ENCODE results near the gene DLX4. TPM values are rescaled to one million over a fixed set of nuclear protein-coding genes. Genes with fewer than 3 reads are reported as not detected.

The DLX4 gene
- total RNA-seq, 1 donor from 2014 or later: not detected

DNA sequence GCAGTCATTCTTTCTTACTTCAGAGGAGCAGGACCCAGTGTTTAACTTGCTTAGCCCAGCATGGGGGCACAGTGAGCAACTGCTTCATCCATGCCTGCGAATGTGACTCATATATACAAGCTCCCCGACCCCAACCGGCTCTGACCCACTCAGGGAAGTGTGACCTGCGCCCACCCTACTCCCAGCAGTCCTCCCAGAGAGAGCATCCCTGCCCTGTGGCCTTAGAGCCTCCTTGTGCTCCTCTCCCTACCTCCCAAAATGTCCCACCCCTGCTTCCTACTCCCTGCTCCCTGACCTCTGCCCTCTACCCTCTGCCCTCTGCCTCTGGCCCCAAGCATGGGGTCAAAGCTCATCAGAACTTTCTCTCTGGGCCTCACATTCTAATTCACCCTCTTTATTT, 46.9 kb upstream of the DLX4 start:
- H3K4me1 Mint-ChIP-seq (ENCODE audit: low read depth, unreplicated experiment): no peaks in the 10 kb centered on the region
- H3K27me3 ChIP-seq (ENCODE audit: insufficient read depth, low read length): peaks cover 10% of the 10 kb centered on the region
- no peaks in the 10 kb centered on the region for H4K20me1 ChIP-seq (ENCODE audit: insufficient read depth, low read length)
- H3K4me1 ChIP-seq (ENCODE audit: insufficient read depth, low read length): peaks cover 3% of the 10 kb centered on the region
- H3K79me2 ChIP-seq (ENCODE audit: insufficient read depth, low read length): no peaks in the 10 kb centered on the region
- no peak overlapping the region for H3K4me3 ChIP-seq (ENCODE audit: insufficient read depth, low read depth, low read length)
- H3K4me2 ChIP-seq (ENCODE audit: low read length): no peak overlapping the region
- H2AFZ ChIP-seq (ENCODE audit: low read depth, low read length): no peak overlapping the region
- no peak overlapping the region for H3K27ac ChIP-seq (ENCODE audit: low read depth, low read length)
- H3K36me3 Mint-ChIP-seq (ENCODE audit: low read depth, unreplicated experiment): no peaks in the 10 kb centered on the region
- no peak for DNase-seq (ENCODE audit: low read depth)
- H3K9me3 Mint-ChIP-seq (ENCODE audit: unreplicated experiment): no peaks in the 10 kb centered on the region
- no peak overlapping the region for H3K9ac ChIP-seq (ENCODE audit: low read length)
- no peaks in the 10 kb centered on the region for H3K36me3 ChIP-seq (ENCODE audit: insufficient read depth, low read length)
- H3K27me3 Mint-ChIP-seq (ENCODE audit: low read depth, unreplicated experiment): peaks cover 80% of the 10 kb centered on the region
- no peak overlapping the region for H3K4me3 Mint-ChIP-seq (ENCODE audit: unreplicated experiment)
- H3K9me3 ChIP-seq (ENCODE audit: insufficient read depth, low read depth, low read length): no peaks in the 10 kb centered on the region
- TF ChIP-seq, protein P1, sequence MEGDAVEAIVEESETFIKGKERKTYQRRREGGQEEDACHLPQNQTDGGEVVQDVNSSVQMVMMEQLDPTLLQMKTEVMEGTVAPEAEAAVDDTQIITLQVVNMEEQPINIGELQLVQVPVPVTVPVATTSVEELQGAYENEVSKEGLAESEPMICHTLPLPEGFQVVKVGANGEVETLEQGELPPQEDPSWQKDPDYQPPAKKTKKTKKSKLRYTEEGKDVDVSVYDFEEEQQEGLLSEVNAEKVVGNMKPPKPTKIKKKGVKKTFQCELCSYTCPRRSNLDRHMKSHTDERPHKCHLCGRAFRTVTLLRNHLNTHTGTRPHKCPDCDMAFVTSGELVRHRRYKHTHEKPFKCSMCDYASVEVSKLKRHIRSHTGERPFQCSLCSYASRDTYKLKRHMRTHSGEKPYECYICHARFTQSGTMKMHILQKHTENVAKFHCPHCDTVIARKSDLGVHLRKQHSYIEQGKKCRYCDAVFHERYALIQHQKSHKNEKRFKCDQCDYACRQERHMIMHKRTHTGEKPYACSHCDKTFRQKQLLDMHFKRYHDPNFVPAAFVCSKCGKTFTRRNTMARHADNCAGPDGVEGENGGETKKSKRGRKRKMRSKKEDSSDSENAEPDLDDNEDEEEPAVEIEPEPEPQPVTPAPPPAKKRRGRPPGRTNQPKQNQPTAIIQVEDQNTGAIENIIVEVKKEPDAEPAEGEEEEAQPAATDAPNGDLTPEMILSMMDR (IDR thresholded peaks at IDR 0.05; ENCODE audit: insufficient read depth, low read depth, low read length): no peak
- TF ChIP-seq EZH2 (IDR thresholded peaks at IDR 0.05; ENCODE audit: insufficient read depth, low read length): no peak
- H3K27ac Mint-ChIP-seq (ENCODE audit: unreplicated experiment): peak overlapping the region; percentile 5
- FAIRE-seq: no peak

DNA sequence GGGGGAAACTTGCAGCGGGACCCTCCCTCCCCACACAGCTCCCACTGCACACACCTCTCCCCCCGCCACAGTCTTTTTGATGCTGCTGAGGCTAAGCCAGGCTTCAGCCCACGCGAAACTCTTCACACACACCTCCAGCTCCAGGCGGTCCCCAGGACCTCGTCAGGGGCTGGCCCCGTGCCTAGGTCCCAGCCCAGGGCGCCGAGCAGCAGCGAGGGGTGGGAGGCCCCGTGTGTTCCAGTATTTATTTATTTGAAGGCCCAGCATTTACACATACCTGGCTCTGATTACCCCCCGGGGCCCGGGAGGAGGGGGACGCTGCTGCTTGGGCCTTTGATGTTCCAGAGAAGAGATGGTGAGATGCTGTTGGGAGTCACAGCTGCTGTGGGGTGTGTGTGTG, 44.9 kb upstream of the DLX4 start:
- H3K9me3 Mint-ChIP-seq (ENCODE audit: unreplicated experiment): no peaks in the 10 kb centered on the region
- H3K4me1 Mint-ChIP-seq (ENCODE audit: low read depth, unreplicated experiment): peaks cover 8% of the 10 kb centered on the region
- H3K27me3 ChIP-seq (ENCODE audit: insufficient read depth, low read length): peaks cover 7% of the 10 kb centered on the region
- no peak overlapping the region for H3K27ac Mint-ChIP-seq (ENCODE audit: unreplicated experiment)
- no peaks in the 10 kb centered on the region for H3K36me3 ChIP-seq (ENCODE audit: insufficient read depth, low read length)
- H3K27me3 Mint-ChIP-seq (ENCODE audit: low read depth, unreplicated experiment): peaks cover 68% of the 10 kb centered on the region
- TF ChIP-seq, protein P1 (IDR thresholded peaks at IDR 0.05; ENCODE audit: insufficient read depth, low read depth, low read length): no peak
- TF ChIP-seq EZH2 (IDR thresholded peaks at IDR 0.05; ENCODE audit: insufficient read depth, low read length): no peak
- no peak for FAIRE-seq
- H3K79me2 ChIP-seq (ENCODE audit: insufficient read depth, low read length): no peaks in the 10 kb centered on the region
- H3K4me3 ChIP-seq (ENCODE audit: insufficient read depth, low read depth, low read length): no peak overlapping the region
- peaks cover 17% of the 10 kb centered on the region for H3K4me1 ChIP-seq (ENCODE audit: insufficient read depth, low read length)
- no peak overlapping the region for H3K4me3 Mint-ChIP-seq (ENCODE audit: unreplicated experiment)
- H4K20me1 ChIP-seq (ENCODE audit: insufficient read depth, low read length): no peaks in the 10 kb centered on the region
- no peaks in the 10 kb centered on the region for H3K9me3 ChIP-seq (ENCODE audit: insufficient read depth, low read depth, low read length)
- H3K36me3 Mint-ChIP-seq (ENCODE audit: low read depth, unreplicated experiment): no peaks in the 10 kb centered on the region
- no peak overlapping the region for H3K9ac ChIP-seq (ENCODE audit: low read length)
- no peak for DNase-seq (ENCODE audit: low read depth)
- no peak overlapping the region for H3K27ac ChIP-seq (ENCODE audit: low read depth, low read length)
- H3K4me2 ChIP-seq (ENCODE audit: low read length): no peak overlapping the region
- no peak overlapping the region for H2AFZ ChIP-seq (ENCODE audit: low read depth, low read length)

DNA sequence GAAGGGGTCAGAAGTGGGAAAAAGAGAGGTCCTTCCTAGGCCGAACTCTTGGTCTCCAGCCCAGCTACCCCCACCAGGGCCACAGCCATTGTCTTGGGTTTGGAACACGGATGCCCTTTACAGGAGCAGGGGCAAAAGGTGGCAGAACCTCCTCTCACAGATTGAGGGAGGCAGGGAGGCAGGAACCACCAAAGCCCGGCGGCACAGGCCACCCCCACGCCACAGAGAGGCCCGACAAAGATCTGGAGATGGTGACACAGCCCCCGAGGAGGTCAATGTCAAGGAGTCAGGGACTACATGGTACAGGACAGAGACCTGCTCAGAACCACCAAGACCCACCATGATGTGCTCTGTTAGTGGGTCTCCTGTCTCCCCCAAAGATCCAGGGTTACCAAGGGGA, 44.4 kb upstream of the DLX4 start:
- H3K9me3 ChIP-seq (ENCODE audit: insufficient read depth, low read depth, low read length): no peaks in the 10 kb centered on the region
- FAIRE-seq: no peak
- no peaks in the 10 kb centered on the region for H3K9me3 Mint-ChIP-seq (ENCODE audit: unreplicated experiment)
- no peak overlapping the region for H3K27ac Mint-ChIP-seq (ENCODE audit: unreplicated experiment)
- H3K27me3 Mint-ChIP-seq (ENCODE audit: low read depth, unreplicated experiment): peaks cover 64% of the 10 kb centered on the region
- peaks cover 22% of the 10 kb centered on the region for H3K4me1 ChIP-seq (ENCODE audit: insufficient read depth, low read length)
- no peaks in the 10 kb centered on the region for H3K36me3 ChIP-seq (ENCODE audit: insufficient read depth, low read length)
- H4K20me1 ChIP-seq (ENCODE audit: insufficient read depth, low read length): no peaks in the 10 kb centered on the region
- no peaks in the 10 kb centered on the region for H3K36me3 Mint-ChIP-seq (ENCODE audit: low read depth, unreplicated experiment)
- H3K4me2 ChIP-seq (ENCODE audit: low read length): no peak overlapping the region
- no peak for DNase-seq (ENCODE audit: low read depth)
- no peak overlapping the region for H3K9ac ChIP-seq (ENCODE audit: low read length)
- no peak for TF ChIP-seq EZH2 (IDR thresholded peaks at IDR 0.05; ENCODE audit: insufficient read depth, low read length)
- TF ChIP-seq, protein P1 (IDR thresholded peaks at IDR 0.05; ENCODE audit: insufficient read depth, low read depth, low read length): no peak
- H3K4me1 Mint-ChIP-seq (ENCODE audit: low read depth, unreplicated experiment): peaks cover 11% of the 10 kb centered on the region
- H2AFZ ChIP-seq (ENCODE audit: low read depth, low read length): no peak overlapping the region
- no peak overlapping the region for H3K4me3 ChIP-seq (ENCODE audit: insufficient read depth, low read depth, low read length)
- H3K79me2 ChIP-seq (ENCODE audit: insufficient read depth, low read length): no peaks in the 10 kb centered on the region
- H3K4me3 Mint-ChIP-seq (ENCODE audit: unreplicated experiment): no peak overlapping the region
- peaks cover 7% of the 10 kb centered on the region for H3K27me3 ChIP-seq (ENCODE audit: insufficient read depth, low read length)
- no peak overlapping the region for H3K27ac ChIP-seq (ENCODE audit: low read depth, low read length)

Measured in astrocyte (in vitro differentiated cells and primary cell).